ENCODE measurements around the gene RRP1B.

- TF ChIP-seq CTCF (IDR thresholded peaks at IDR 0.05) (no peak), POLR2A (IDR thresholded peaks at IDR 0.05) (no peak)
Observed at GRCh38 chr21:43696214-43696613, 36.9 kb downstream of the RRP1B start.
